ENCODE results near the gene TGFB1.

The TGFB1 gene

DNA sequence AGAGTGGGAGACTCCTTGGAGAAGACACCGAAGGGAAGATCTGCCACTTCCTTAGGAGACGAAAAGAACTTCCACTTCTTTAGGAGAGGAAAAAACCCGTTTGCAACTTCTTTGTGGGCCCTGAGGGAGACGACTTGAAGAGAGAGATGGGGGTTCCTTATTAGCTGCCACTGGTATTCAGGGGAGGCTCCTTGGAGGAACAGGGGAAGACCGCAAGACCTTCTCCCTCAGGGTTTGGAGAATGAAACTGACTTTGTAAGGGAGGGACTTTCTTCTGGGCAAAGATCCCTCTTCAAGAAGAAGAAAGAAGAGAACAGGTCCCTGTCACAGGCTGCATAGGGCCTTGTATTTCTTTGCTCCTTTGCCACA is 44.3 kb upstream of the TGFB1 start:
- TF ChIP-seq, protein P1, sequence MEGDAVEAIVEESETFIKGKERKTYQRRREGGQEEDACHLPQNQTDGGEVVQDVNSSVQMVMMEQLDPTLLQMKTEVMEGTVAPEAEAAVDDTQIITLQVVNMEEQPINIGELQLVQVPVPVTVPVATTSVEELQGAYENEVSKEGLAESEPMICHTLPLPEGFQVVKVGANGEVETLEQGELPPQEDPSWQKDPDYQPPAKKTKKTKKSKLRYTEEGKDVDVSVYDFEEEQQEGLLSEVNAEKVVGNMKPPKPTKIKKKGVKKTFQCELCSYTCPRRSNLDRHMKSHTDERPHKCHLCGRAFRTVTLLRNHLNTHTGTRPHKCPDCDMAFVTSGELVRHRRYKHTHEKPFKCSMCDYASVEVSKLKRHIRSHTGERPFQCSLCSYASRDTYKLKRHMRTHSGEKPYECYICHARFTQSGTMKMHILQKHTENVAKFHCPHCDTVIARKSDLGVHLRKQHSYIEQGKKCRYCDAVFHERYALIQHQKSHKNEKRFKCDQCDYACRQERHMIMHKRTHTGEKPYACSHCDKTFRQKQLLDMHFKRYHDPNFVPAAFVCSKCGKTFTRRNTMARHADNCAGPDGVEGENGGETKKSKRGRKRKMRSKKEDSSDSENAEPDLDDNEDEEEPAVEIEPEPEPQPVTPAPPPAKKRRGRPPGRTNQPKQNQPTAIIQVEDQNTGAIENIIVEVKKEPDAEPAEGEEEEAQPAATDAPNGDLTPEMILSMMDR (IDR thresholded peaks at IDR 0.05; ENCODE audit: low read depth, low read length, missing control alignments) = no peak

GRCh38 chr19:41397086-41398049 is 43.6 kb upstream of the TGFB1 start, which contains the start of the genes BCKDHA and EXOSC5:
Gene BCKDHA (plus strand): TSS chr19:41397818. CDS start chr19:41397828, 10 bp downstream.
Gene EXOSC5 (minus strand): TSS chr19:41397359. CDS start chr19:41397328, 31 bp downstream.
- in situ Hi-C loops (cut with HindIII; ENCODE audit: low sequenced_read_pairs) = no loop called here
- peak within 1 kb of the TSS; percentile 100 for H3K4me3 ChIP-seq (ENCODE audit: low read depth, low read length)
- TF ChIP-seq, protein P1 (IDR thresholded peaks at IDR 0.05; ENCODE audit: low read depth, low read length, missing control alignments) = no peak
- DNase-seq (ENCODE audit: low read depth) = peak; percentile 100

More for the DNA sequence above, 44.3 kb upstream of the TGFB1 start:
- H3K4me3 ChIP-seq (ENCODE audit: low read depth, low read length) = peak overlapping the region; percentile 100
- no peak for DNase-seq (ENCODE audit: low read depth)
- in situ Hi-C loops (cut with HindIII; ENCODE audit: low sequenced_read_pairs) = no loop called here

- no peak for DNase-seq (ENCODE audit: low read depth)
- no peak overlapping the region for H3K4me3 ChIP-seq (ENCODE audit: low read depth, low read length)
- TF ChIP-seq, protein P1 (IDR thresholded peaks at IDR 0.05; ENCODE audit: low read depth, low read length, missing control alignments) = no peak
- in situ Hi-C loops (cut with HindIII; ENCODE audit: low sequenced_read_pairs) = no loop called here
Observed at GRCh38 chr19:41395355-41395754, 41.6 kb upstream of the TGFB1 start.

DNA sequence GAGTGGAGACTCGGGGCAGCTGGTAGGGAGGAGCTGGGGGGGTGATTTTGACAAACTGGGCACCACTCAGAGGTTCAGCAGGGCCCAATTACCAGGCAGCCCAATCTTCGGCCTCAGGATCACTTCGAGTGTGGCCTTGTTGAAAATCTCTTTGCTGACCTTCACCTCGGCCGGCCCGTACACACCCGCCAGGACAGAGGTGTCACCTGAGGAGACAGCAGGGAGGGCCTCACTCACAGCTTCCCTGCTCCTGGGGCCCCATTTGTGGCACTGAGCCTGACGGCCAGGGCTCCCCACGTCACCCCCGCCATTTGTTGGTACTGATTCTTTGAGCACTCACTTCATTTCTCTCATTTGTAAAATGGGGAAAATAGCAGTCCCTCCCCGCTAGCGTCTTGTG is 39.1 kb upstream of the TGFB1 start:
- no peak overlapping the region for H3K4me3 ChIP-seq (ENCODE audit: low read depth, low read length)
- TF ChIP-seq, protein P1 (IDR thresholded peaks at IDR 0.05; ENCODE audit: low read depth, low read length, missing control alignments) = no peak
- in situ Hi-C loops (cut with HindIII; ENCODE audit: low sequenced_read_pairs) = no loop called here
- DNase-seq (ENCODE audit: low read depth) = no peak

GRCh38 chr19:41391618-41392017 is 37.9 kb upstream of the TGFB1 start:
- no peak overlapping the region for H3K4me3 ChIP-seq (ENCODE audit: low read depth, low read length)
- TF ChIP-seq, protein P1 (IDR thresholded peaks at IDR 0.05; ENCODE audit: low read depth, low read length, missing control alignments) = no peak
- no peak for DNase-seq (ENCODE audit: low read depth)
- in situ Hi-C loops (cut with HindIII; ENCODE audit: low sequenced_read_pairs) = no loop called here

GRCh38 chr19:41386442-41386841 is 32.7 kb upstream of the TGFB1 start:
- TF ChIP-seq, protein P1 (IDR thresholded peaks at IDR 0.05; ENCODE audit: low read depth, low read length, missing control alignments) = no peak
- no peak for DNase-seq (ENCODE audit: low read depth)
- no peak overlapping the region for H3K4me3 ChIP-seq (ENCODE audit: low read depth, low read length)
- in situ Hi-C loops (cut with HindIII; ENCODE audit: low sequenced_read_pairs) = no loop called here

All from astrocyte of the cerebellum (primary cell).